ENCODE results near the gene EPHA8.

The EPHA8 gene

DNA sequence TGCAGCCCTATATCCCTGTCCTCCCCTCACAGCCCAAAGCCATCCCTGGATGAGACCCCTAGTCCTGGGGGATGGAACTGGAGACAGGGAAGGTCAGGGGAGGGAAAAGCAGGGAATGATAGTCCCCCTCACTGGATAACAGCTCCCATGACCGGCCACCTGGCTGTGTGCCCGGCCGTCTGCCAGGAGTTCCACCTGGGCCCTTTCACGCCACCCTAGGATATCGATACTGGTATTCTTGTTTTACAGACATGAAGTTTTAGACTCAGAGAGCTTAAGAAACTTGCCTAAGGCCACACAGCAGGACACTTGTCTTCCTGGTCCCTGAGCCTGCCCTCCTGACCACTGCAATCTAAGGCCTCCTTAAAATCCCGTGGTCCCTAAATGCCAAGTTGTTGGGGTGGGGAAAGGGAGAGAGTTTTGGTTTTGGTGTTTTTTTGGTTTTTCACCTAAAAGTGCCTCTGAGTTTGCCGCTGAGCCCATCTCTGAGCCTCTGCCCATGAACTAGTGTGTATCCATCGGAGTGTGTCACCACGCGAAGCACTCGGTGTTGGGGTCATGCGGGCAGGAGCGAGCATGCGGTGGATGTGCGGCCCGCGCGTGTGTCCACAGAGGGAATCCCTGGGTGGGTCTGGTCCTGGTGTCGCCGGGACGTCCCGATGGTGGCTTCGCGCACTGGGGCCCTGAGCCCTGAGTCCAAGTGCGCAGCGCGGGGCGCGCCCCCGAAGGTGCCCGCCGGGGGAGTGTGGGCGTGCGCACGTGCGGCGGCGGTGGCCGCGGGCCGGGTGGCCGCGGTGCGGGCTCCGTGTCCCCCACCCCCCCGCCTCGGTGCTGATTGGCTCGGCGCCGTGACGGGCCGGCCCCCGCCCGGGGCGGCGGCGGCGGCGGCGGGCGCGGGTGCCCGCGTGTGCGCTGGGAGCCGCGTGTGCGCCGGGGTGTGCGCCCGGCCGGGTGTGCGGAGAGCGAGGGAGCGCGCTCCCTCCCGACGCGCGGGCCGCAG lies at the start of gene EPHA8:
Gene EPHA8 (plus strand): TSS at position 906 of the 1,000 bp plus-strand sequence. CDS start 147 bp downstream, outside the sequence.
- no peak for DNase-seq

DNA sequence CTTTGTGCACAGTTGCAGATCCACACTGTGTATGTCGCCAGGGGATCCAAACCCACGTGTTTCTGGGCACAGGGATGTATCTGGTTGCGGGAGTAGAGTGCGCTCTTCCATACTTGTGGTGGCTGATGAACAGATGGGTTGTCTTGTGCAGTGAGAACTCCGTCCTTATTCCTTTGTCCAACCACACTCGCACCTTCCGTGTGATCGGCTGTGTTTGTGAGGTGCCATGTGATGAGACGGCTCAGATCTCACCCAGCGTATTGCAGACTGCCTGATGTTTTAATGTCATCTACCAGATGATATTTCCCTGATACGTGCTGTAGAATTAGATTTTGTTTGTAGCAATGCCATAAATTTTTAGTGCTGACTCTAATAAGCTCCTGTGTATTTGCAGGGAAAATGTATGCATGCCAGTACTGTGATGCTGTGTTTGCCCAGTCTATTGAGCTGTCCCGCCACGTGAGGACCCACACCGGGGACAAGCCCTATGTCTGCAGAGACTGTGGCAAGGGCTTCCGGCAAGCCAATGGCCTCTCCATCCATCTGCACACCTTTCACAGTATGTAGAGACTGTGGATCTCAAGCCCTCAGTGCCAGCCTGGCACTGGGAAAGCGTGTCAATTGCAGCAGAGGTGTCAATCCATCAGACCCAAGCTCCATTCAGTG lies 46.2 kb upstream of the EPHA8 start:
- no peak for DNase-seq

DNA sequence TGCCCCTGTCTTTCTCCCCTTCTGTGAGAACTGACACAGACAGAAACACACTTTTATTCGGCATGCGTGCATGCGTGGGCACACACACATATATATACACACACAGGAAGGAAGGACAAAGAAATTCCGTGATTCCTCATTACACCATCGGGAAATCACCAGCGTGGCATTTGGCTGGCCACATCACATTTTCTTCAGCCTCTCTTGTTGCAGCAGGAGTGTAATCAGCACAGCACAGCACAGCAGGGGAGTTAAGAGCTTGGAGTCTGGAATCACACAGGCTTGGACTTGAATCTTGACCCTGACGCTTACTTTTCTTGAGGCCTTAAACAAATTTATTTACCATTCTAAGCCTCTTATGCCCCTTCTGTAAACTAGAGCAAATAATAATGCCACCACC lies 45.3 kb upstream of the EPHA8 start:
- DNase-seq: no peak

DNA sequence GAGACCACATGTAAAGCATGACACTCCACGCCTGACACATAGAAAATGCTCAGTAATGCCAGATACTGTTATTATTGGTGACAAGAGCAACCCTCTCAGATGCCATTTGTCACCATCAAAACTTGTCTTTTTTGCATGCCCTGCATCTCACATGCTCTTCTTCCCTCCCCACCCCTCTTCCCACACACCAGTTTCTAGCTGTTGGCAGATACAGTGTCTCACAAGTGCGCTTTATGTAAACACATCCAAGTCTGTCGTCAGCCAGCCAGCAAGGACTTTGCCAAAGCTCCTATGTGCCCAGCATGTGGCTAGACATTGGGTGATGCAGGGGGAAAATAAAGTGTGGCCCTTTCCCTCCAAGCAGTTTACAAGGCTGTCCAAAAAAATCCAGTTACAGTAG lies 44.9 kb upstream of the EPHA8 start:
- DNase-seq: no peak

DNA sequence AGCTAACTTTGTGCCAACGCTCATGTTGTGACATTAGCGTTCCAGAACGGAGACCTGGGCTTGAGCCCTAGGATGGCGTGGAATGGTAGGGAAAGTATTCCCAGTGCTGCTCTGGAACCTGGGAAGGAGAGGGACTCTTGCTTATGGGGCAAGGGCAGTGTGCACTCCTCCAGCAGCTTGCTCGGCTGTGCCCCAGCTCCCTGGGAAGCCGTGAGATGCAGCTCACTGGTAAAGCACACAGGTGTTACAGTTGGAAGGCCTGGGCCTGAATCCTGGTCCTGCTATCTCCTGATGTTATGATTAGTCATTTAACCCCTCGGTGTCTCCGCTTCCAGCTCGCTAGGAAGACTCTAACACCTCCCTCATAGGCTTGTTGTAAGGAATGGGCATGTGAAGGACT lies 42.4 kb upstream of the EPHA8 start:
- no peak for DNase-seq

DNA sequence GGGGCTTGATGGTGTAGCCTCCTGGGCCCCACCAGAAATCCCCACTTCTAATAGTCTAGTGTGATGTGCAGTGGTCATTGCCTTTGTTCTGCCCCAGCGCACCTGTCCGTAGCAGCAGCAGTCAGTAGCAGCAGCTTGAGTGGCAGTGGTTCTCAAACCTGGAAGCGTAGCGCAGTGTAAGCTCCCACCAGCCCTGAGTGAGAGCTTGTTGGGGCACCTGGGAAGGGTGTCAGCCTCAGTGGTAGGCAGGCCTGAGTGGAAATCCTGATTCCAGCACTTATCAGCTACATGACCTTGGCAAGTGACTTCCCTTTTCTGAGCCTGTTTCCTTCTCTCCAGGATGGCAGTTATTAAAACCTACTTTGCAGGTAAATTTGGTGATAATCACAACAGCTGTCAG lies 41.6 kb upstream of the EPHA8 start:
- no peak for DNase-seq

DNA sequence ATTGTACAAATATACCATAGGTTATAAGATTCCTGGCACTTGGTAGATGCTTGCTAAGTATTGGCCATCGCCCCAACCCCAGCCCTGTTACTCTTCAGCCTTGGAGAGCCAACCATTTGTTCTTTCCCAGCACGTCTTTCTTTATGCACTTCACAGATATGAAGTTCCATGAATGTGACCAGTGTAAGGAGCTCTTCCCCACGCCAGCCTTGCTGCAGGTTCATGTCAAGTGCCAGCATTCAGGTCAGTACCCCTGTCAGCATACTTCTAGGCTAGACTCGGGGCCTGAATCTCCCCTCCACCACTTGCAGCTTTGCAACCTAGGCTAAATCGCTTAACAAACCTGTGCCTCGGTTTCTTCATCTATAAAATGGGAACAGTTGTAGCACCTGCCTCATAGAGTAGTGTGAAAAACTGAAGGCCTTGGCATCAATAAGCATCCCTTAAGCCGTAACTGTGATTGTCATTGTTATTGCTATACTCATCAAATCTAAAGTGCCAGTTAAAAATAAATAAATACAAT lies 41.0 kb upstream of the EPHA8 start:
- DNase-seq: no peak

DNA sequence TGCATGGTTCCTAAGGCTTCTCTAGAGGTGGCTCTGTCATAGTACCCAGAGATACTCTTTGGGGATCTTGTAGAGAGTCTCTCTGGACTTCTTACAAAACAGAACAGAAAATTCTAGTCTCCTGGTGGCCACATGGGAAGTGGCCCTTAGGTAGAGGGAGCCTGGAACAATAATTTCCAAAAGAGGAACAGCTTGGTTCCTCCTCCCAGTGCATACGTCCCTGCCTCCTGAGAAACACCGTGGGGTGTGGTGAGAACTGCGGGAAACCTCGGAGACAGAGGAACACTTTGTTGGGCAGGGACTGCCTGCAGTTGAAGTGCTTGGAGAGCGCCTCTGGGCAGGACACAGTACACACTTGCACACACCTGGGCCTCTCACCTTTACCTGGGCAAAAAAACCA lies 38.8 kb upstream of the EPHA8 start:
- no peak for DNase-seq

DNA sequence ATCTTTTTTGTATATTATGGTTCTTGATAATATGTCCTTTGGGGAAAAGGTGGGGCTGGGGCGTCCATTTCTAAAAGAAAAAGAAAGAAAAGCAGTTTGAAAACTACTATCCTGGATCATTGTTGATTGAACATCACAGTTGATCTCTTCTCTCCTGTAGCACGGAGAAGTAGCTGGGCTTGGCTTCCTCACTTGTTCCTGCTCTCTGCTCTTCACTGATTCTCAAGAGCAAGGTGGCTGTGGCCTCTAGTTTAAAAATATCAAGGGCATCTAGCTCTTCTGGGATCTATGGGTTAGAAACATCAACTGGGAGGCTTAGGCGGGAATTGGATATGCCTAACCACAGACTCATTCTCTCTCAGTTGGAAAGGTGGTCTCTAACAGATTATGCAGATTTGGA lies 38.1 kb upstream of the EPHA8 start:
- no peak for DNase-seq

DNA sequence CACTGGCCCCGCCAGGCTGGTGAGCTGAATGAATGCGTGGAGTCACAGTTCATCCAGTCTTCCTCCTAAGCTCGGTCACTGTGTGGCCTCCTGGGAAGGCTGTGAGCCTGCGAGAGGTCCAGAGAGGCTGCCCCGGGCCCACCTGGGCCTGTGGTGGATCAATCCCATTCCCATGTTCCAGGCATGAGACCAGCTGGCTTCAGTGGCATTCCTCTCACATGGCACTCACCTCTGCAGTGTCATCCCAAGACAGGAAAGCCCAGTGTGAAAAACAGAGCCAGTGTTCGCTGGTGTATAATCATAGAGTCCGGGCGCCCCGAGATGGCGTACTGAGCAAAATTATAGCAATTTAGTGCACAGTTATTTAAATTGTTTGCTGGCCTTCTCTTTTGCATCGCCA lies 37.6 kb upstream of the EPHA8 start:
- no peak for DNase-seq

DNA sequence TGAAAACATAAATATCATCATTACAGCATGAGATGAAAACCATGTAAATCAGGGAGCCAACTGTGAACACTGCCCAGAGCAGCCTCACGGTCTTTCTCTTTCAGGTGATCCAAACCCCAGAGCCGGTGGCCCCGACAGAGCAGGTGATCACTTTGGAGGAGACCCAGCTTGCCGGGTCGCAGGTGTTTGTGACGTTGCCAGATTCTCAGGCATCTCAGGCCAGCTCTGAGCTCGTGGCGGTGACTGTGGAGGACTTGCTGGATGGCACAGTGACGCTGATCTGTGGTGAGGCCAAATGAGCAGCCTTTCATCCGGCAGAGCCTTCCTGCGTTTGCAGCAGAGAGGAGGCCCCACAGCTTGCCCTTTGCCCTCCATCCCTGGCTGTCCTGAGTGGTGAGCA lies 37.2 kb upstream of the EPHA8 start:
- DNase-seq: no peak

DNA sequence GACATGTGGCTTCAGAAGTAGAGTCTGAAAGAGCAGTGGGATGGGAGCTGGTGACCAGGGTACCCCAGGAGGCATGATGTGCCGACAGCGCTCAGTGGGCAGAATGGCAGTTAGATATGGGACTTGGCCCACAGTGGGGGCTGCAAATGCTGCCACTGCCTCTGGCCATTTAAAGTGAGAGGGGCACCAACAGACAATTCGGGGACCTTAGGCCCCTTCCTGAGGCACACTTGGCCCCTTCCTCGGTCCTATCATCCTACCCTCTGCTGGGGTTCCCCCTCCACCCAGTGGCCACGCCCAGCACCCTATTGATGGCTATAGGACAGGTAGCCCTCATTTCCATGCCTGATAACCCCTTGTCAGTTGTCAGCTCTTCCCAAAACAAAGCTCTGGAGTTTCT lies 36.6 kb upstream of the EPHA8 start:
- DNase-seq: no peak

DNA sequence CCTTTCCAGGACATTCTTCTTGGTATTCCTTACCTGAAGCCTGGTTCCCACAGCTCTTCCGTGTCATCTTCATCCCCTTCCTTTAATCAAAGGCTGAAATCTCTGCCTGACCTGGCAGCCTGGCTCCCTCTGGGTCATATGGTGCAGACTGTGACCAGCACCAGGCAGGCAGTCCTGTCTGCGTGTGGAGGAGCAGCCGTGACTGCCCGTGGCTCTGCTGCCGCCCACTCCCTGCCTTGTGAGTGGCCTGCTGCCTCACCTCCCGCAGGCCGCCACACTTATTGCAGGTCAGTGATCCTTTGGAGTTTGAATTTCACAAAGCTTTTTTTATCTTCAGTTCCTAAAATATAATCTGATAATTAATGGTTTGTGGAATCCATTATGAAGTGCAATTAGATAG lies 36.2 kb upstream of the EPHA8 start:
- no peak for DNase-seq

DNA sequence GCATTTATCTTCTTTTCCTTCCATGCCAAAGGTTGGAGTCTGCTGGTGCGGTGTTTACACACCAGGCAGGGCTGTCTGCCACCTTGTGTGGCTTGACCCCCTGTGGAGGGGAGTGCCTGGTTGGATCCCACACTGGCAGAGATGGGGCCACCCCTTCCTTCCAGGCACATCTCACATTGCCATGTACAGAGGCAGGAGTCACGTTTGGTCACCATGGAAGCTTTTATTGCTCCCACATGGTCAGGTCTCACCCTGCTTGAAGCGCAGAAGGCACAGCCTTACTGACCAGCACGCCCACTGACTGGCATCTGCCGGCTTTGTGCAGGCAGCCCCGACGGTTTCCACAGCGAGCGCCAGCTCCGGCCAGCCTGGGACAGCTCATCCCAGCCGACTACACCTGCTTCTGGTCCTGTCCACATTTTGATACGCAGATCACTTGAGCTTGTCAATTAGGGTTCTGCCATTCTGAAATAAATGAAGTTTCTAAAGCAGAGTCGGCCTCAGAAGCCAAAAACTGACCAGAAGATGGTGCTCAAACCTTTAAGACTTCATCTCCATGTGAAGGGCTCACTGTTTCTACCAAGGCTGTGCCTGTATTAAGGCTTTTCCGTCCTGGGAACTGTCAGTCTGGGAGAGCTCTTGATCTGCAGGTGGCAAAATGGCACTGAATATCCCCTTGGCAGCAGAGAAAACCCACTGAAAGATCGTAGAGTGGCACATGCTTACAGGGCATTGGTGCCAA lies 35.6 kb upstream of the EPHA8 start:
- DNase-seq: no peak

DNA sequence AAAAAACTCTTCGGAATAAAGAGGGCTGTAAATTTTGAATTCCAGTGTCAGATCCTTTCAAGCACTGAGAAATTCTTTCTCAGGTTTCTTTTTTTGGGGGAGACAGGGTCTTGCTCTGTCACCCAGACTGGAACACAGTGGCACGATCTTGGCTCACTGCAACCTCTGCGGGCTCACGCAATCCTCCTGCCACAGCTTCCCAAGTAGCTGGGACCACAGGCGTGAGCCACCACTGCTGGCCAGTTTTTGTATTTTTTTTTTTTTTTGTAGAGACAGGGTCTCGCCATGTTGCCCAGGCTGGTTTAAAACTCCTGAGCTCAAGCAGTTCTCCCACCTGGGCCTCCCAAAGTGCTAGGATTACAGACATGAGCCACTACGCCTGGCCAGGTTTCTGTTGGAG lies 34.8 kb upstream of the EPHA8 start:
- no peak for DNase-seq

DNA sequence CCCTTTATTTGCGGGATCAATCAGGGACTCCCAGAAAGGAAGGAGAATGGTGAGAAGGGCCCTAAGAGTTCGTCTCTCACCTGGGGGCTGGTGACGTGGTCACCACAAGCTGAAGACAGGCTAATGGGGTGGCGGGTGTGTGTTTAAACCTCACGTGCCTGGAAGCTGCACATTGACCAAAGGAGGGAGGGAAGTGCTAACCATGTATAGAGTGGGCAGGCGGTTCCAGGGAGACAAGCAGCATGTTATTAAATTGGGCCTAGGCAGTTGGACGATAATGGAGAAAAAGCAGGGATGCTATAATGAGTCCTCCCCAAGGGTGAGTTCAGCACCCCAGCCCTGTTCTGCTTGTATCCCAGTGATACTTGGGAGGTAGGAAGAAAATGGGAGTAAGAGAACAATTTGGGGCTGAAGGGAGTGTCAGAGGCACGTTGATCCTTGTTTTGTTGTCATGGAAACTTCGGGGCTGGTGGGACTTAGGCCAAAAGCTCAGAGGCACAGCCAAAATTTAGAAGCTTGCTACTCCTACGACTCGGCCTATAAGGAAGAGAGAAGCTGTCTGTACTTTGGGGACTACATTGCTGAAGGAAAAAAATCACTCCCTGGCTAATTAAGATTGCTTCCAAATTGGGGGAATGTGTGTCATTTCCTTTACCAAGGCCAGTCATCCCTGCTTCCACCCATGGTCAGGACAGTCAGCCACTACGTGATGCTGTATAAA lies 33.2 kb upstream of the EPHA8 start:
- no peak for DNase-seq

DNA sequence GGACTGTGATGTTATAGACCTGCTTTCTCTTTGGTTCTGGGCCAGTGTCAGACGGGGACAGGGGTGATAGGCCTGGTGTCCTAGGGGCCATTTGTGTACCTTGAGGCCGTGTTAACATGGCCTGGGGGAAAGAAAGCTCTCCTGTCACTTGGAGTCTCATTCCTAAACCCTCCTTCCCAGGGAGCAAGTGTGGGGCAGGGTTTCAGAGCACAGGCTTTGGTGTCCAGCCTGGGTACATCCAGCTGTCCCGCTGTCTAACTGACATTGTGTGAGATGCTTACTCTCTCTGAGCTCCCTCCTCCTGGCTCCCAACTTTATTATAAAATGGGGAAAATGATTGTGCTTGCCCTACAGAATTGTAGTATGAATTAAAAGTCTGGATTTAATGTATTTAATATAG lies 32.6 kb upstream of the EPHA8 start:
- DNase-seq: no peak

DNA sequence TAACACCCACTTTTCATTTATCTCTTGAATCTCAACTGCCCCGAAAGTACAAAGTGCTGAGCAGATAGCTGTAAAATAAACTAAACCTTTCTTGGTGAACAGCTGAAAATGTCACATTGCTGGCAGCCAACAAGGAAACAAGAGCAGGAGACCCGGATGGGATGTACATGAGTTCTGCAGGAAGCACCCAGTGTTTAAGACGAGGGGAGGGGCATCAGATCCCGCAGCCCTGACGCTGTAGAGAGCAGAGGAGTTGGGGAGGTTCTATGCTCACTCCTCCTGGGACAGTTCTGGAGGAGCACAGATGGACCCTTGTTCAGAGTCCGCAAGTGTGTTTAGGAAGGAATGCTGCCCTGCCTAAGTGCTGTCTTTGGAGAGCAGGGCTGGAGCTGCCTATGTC lies 32.0 kb upstream of the EPHA8 start:
- no peak for DNase-seq

DNA sequence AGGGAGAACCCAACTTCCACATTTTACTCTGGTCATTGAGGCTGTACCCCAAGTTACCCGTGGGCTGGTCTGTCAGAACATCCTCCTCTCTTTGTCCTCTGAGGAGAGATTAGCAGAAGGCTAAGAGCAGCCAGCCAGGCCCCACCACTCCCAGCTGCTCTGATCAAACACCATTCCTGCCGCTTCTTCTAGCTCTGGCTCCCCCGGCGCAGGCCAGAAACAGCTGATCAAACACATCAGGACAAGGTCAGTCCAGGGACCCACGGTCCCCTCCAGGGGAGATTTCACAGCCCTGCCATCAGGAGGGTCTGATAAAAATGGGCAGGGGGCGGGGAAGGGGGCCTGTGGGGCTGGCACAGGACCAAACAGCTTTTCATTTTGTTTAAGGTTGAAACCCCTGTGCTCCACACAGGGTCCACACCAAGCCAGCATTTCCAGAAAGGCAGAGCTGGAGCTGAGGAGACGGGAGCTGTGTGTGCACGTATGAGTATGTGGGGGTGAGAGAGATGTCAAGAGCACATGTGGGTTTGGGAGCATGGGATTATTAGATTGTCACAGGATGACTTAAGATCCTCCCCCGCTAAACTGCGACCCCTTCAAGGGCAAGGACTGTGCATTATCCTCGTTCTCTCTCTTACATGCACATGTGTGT lies 29.9 kb upstream of the EPHA8 start:
- DNase-seq: no peak

DNA sequence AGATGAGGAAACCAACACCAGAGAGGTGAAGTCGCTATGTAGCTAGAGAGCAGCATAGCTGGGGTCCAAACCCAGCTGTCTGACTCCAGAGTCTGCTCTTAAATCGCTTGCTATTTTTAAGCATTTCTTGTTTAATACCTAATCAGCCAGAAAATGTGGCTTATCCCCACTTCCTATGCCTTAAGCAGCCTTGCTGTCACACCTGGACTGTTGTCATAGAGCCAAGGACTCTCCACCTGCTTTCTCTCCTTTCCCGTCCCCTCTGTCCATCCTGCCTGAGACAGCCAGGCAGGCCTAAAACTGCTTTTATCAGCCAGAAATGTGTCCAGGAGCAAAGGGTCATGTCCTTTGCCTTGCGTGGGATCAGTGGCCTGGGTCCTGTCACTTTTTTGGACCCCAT lies 28.3 kb upstream of the EPHA8 start:
- DNase-seq: no peak

DNA sequence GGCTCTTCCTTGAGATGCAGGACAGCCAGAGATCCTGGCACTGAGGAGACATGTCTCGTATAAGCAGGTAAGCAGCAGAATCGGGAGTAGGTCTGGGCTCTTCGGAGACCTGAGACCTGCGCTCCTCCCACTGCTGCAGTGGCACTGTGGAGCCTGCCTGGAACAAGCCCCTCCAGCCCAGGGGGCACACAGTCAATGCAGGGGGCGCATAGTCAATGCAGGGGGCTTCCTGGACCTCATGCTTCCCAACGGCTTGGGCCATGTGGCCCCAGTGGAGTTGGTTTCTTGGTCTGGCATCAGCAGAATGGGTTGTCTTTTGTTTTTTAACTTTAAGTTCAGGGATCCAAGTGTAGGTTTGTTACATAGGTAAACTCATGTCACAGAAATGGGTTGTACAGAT lies 27.9 kb upstream of the EPHA8 start:
- DNase-seq: no peak

DNA sequence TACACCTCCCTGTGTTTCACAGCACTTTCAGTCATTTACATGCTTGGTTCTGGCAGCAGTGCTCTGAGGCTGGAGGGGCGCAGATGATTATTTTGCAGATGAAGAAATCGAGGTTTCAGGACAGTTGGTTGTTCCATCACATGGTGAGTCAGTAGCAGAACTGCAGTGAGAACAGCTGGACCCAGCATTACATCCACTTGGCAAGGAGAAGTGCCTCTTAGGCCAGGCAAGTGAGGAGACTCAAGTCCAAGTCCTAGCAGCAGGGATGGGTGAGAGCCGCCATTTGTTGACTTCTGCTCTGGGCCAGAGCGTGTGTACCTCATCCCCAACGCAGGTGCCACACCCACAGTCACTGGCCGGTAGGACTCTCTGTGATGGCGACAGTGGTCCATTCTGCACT lies 26.8 kb upstream of the EPHA8 start:
- no peak for DNase-seq
